ENCODE data around the gene MT1E.
"Not testable (repeated sequence)": the region's sequence is repeated elsewhere in the genome, so short reads cannot be mapped to it uniquely, and the experiment has no call there.

Gene MT1E

DNA sequence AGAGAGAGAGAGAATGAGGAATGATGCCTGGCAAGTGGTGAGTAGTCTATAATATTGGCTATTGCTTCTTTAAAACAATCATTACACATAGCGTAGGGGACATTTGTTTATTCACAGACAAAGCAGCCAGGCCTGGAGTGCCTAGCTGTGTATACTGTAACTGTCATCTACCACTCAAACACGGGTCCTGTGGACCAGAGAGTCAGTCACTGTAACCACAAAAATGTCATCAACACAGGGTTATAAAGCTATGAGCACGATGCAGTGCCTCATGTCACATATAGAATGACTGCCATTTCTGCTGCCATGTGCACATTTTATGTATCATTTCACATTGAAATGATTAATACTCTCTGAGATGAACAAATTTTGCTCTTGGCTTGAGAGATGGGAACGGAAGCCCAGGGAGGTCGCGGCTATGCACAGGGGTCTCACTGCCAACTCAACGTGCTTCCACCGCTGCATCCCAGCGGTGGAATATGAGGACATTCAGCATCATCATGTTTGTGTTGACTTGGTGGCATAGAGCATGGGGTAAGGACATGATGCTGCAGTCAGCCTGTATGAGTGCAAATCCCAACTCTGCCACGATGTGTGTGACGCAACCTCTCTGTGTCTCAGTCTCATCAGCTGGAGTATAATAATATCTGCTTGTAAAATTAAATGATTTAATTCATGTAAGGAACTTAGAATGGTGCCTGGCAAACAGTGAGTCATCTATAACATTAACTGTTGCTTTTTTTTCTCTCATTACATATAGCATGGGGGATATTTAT, 47.4 kb downstream of the MT1E start:
- Histone ChIP-seq H3K4me1 (ENCODE audit: control insufficient read depth, low read length) (no peaks in the 10 kb centered on the region), H3K4me2 (ENCODE audit: low read length) (no peak overlapping the region), H3K9me2 (replicated peaks; ENCODE audit: control insufficient read depth, low read length) (no peaks in the 10 kb centered on the region), H3K27me3 (ENCODE audit: control insufficient read depth, low read length) (peaks cover 73% of the 10 kb centered on the region), H3K36me3 (ENCODE audit: control insufficient read depth, low read length) (no peaks in the 10 kb centered on the region), H3K9me3 (ENCODE audit: control insufficient read depth, insufficient read depth, low read length) (no peaks in the 10 kb centered on the region), H3K4me3 (ENCODE audit: low read length) (no peak overlapping the region), H3F3A (ENCODE audit: control insufficient read depth, insufficient read depth) (no peaks in the 10 kb centered on the region), H3K27ac (ENCODE audit: low read depth, low read length) (no peak overlapping the region), H4K20me1 (ENCODE audit: control insufficient read depth, insufficient read depth, low read depth, low read length) (no peaks in the 10 kb centered on the region), H3K79me2 (ENCODE audit: control insufficient read depth, low read length) (no peaks in the 10 kb centered on the region)
- no peak for TF ChIP-seq EZH2phosphoT487 (IDR thresholded peaks at IDR 0.05; ENCODE audit: borderline replicate concordance, low read length)
- TF ChIP-seq, protein P1, sequence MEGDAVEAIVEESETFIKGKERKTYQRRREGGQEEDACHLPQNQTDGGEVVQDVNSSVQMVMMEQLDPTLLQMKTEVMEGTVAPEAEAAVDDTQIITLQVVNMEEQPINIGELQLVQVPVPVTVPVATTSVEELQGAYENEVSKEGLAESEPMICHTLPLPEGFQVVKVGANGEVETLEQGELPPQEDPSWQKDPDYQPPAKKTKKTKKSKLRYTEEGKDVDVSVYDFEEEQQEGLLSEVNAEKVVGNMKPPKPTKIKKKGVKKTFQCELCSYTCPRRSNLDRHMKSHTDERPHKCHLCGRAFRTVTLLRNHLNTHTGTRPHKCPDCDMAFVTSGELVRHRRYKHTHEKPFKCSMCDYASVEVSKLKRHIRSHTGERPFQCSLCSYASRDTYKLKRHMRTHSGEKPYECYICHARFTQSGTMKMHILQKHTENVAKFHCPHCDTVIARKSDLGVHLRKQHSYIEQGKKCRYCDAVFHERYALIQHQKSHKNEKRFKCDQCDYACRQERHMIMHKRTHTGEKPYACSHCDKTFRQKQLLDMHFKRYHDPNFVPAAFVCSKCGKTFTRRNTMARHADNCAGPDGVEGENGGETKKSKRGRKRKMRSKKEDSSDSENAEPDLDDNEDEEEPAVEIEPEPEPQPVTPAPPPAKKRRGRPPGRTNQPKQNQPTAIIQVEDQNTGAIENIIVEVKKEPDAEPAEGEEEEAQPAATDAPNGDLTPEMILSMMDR (IDR thresholded peaks at IDR 0.05; ENCODE audit: low read depth, low read length, poor library complexity, severe bottlenecking) = no peak

DNA sequence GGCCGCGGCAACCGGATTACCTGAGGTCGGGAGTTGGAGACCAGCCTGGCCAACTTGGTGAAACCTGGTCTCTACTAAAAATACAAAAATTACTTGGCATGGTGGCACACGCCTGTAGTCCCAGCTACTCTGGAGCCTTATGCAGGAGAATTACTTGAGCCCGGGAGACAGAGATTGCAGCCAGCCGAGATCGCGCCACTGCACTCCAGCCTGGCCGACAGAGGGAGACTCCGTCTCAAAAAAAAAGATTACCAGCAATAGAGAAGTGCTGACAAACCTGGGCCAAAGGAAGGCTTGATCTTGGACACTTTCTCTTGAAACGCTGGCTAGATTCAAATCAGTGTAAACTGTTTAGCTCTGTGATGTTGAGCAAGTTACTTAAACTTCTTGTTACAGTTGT, 48.3 kb downstream of the MT1E start:
- no peak for TF ChIP-seq EZH2phosphoT487 (IDR thresholded peaks at IDR 0.05; ENCODE audit: borderline replicate concordance, low read length)
- TF ChIP-seq, protein P1 (IDR thresholded peaks at IDR 0.05; ENCODE audit: low read depth, low read length, poor library complexity, severe bottlenecking) = peak; percentile 52
- Histone ChIP-seq H3K36me3 (ENCODE audit: control insufficient read depth, low read length) (no peaks in the 10 kb centered on the region), H3K4me1 (ENCODE audit: control insufficient read depth, low read length) (no peaks in the 10 kb centered on the region), H3K27me3 (ENCODE audit: control insufficient read depth, low read length) (peaks cover 63% of the 10 kb centered on the region), H4K20me1 (ENCODE audit: control insufficient read depth, insufficient read depth, low read depth, low read length) (no peaks in the 10 kb centered on the region), H3F3A (ENCODE audit: control insufficient read depth, insufficient read depth) (no peaks in the 10 kb centered on the region), H3K9me2 (replicated peaks; ENCODE audit: control insufficient read depth, low read length) (no peaks in the 10 kb centered on the region), H3K4me3 (ENCODE audit: low read length) (no peak overlapping the region), H3K27ac (ENCODE audit: low read depth, low read length) (no peak overlapping the region), H3K79me2 (ENCODE audit: control insufficient read depth, low read length) (no peaks in the 10 kb centered on the region), H3K9me3 (ENCODE audit: control insufficient read depth, insufficient read depth, low read length) (no peaks in the 10 kb centered on the region), H3K4me2 (ENCODE audit: low read length) (no peak overlapping the region)

DNA sequence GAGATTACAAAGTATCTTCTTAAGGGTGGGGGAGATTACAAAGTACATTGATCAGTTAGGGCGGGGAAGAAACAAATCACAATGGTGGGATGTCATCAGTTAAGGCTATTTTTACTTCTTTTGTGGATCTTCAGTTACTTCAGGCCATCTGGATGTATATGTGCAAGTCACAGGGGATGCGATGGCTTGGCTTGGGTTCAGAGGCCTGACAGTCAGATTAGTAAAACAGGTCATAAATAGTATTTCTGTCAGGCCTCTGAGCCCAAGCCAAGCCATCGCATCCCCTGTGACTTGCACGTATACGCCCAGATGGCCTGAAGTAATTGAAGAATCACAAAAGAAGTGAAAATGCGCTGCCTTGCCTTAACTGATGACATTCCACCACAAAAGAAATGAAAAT, 49.0 kb downstream of the MT1E start:
- H3K4me2 ChIP-seq (ENCODE audit: low read length) = not testable (repeated sequence)

DNA sequence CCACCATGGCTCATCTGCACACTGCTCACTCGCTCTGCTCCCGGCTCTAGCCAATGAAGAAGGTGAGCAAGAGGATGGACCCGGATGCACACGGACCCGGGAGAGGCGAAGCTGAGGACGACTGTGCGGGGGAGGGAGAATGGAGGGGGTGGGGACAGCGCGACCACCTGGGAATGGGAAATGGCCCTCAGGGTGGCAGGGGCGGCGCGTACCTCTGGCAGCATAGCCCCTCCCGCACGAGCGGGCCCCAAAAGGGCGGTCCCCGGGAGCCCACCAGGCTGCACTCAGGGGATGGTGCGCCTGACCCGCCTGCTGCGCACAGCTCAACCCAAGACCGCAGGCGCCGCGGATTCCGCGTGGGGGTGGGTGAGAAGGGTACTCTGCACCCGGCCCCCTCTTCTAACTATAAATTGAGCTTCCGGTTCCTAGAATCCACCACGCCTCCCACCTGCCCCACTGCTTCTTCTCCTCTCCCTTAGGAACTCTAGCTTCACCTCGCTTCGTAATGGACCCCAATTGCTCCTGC, 50.2 kb downstream of the MT1E start:
- Histone ChIP-seq H3K9me3 (ENCODE audit: control insufficient read depth, insufficient read depth, low read length) (no peaks in the 10 kb centered on the region), H3K36me3 (ENCODE audit: control insufficient read depth, low read length) (no peaks in the 10 kb centered on the region), H3K4me3 (ENCODE audit: low read length) (no peak overlapping the region), H4K20me1 (ENCODE audit: control insufficient read depth, insufficient read depth, low read depth, low read length) (no peaks in the 10 kb centered on the region), H3K27me3 (ENCODE audit: control insufficient read depth, low read length) (peaks cover 45% of the 10 kb centered on the region), H3K27ac (ENCODE audit: low read depth, low read length) (no peak overlapping the region), H3K4me1 (ENCODE audit: control insufficient read depth, low read length) (no peaks in the 10 kb centered on the region), H3K79me2 (ENCODE audit: control insufficient read depth, low read length) (no peaks in the 10 kb centered on the region), H3F3A (ENCODE audit: control insufficient read depth, insufficient read depth) (no peaks in the 10 kb centered on the region), H3K9me2 (replicated peaks; ENCODE audit: control insufficient read depth, low read length) (no peaks in the 10 kb centered on the region), H3K4me2 (ENCODE audit: low read length) (no peak overlapping the region)
- no peak for TF ChIP-seq EZH2phosphoT487 (IDR thresholded peaks at IDR 0.05; ENCODE audit: borderline replicate concordance, low read length)
- TF ChIP-seq, protein P1 (IDR thresholded peaks at IDR 0.05; ENCODE audit: low read depth, low read length, poor library complexity, severe bottlenecking) = no peak

More for the DNA sequence above, 49.0 kb downstream of the MT1E start:
- not testable (repeated sequence) for H3K79me2 ChIP-seq (ENCODE audit: control insufficient read depth, low read length); H3K9me3 ChIP-seq (ENCODE audit: control insufficient read depth, insufficient read depth, low read length); H3K36me3 ChIP-seq (ENCODE audit: control insufficient read depth, low read length); H3K9me2 ChIP-seq (replicated peaks; ENCODE audit: control insufficient read depth, low read length); H4K20me1 ChIP-seq (ENCODE audit: control insufficient read depth, insufficient read depth, low read depth, low read length); H3F3A ChIP-seq (ENCODE audit: control insufficient read depth, insufficient read depth); H3K4me1 ChIP-seq (ENCODE audit: control insufficient read depth, low read length); H3K4me3 ChIP-seq (ENCODE audit: low read length); H3K27ac ChIP-seq (ENCODE audit: low read depth, low read length)
- peaks cover 57% of the 10 kb centered on the region for H3K27me3 ChIP-seq (ENCODE audit: control insufficient read depth, low read length)

Data from DOHH2 (cell line).